GM18519 (cell line): ENCODE data around the gene THADA.
A peak's percentile ranks its signal among the peaks of the same experiment; 100 is the strongest.
"Not testable (repeated sequence)": the region's sequence is repeated elsewhere in the genome, so short reads cannot be mapped to it uniquely, and the experiment has no call there.

Experiments used
- ATAC-seq: cut with Tn5 transposase; IDR thresholded peaks from one replicate; pipeline ENCODE4 v1.9.1; 2021; ENCODE audit warnings: mild to moderate bottlenecking, moderate library complexity; ENCODE audit not compliant: unreplicated experiment, low FRiP score

THADA gene

DNA sequence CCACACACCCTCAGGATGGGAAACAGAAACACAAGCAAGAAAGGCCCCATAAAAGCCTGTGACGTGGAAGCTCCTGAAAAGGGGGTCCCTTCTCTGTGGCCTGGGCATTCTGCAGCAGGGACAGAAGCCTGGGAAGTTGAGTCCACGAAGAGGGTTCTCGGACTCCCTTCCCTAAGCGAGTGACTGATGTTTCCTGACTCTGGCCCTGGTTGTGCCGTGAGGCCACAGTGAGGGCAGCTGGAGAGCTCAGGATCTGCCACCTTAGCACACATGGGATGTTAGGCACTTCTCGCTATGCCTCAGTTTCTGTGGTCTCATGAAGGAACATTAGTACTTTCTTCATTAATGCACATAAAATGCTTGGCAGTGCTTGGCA, 282.2 kb downstream of the THADA start:
- ATAC-seq = no peak

DNA sequence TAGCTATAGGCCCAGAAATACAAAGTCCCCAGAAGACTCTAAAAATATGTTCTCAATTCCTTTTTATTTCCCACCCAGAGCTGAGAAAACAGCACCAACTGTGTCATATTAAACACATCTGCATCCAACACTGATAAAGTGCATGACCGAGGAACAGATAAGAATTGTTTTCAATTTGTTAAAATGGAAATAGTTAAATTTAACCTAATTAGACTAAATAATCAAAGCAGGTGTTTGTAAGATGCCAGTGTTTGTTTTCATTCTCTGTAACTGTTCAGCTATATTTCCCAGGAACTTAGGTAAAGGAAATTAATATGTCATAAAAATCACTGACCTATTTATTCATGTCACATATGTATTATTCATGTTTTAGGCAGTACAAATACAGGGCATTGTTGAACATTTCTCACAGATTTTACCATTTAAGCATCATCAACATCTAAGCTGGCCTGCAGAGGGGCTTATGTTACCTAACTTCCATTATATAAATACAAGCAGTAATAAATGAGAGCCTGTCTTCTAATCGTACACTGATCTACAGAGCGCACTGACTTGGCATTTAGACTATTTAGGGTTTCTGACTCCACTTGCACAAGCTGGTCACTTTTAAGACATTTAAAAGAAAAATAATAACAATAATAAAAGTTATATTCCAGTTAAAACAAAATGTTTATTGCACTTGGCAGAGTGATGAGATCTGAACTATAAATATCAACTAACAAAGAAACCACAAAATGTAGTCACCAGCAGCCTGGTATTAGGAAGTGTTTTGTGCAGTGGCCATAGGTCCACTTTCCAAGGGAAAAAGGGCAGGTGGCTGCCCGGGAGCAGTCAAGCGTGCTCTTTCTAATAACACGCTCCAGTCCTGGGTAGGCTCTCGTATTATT, 282.8 kb downstream of the THADA start:
- ATAC-seq = no peak

DNA sequence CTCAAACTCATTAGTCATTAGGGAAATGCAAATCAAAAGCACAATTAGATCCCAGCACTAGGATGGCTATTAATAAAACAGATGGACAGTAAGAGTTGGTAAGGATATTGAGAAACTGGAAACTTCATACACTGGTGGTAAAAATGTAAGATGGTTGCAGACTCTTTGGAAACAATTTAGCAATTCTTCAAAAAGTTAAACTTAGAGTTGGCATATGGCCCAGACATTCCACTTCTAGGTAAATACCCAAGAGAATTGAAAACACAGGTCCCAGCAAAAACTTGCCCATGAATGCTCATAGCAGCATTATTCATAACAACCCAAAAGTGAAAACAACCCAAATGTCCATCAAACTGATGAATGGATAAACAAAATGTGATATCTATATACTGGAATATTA, 284.6 kb downstream of the THADA start:
- ATAC-seq = no peak

DNA sequence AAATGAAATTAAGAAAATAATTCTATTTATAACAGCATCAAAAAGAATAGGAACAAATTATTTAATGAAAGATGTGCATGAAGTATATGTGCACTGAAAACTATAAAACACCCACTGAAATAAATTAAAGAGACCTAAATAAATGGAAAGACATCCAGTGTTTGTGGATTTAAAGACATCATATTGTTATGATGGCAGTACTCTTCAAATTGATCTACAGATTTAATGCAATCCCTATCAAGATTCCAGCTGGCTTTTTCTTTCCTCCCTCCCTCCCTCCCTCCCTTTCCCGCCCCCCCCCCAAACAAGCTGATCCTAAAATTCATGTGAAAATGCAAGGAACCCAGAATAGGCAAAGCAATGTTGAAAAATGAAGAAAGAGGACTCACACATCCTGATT, 285.9 kb downstream of the THADA start:
- ATAC-seq = no peak

GRCh38 chr2:43307973-43308372, 287.9 kb downstream of the THADA start:
- no peak for ATAC-seq

- ATAC-seq = no peak
These were observed 288.8 kb downstream of the THADA start for GRCh38 chr2:43307046-43307445.

GRCh38 chr2:43306197-43306596, 289.6 kb downstream of the THADA start:
- ATAC-seq = no peak

- ATAC-seq = no peak
These were observed 290.3 kb downstream of the THADA start for GRCh38 chr2:43305517-43305916.

GRCh38 chr2:43305012-43305411, 290.8 kb downstream of the THADA start:
- no peak for ATAC-seq

DNA sequence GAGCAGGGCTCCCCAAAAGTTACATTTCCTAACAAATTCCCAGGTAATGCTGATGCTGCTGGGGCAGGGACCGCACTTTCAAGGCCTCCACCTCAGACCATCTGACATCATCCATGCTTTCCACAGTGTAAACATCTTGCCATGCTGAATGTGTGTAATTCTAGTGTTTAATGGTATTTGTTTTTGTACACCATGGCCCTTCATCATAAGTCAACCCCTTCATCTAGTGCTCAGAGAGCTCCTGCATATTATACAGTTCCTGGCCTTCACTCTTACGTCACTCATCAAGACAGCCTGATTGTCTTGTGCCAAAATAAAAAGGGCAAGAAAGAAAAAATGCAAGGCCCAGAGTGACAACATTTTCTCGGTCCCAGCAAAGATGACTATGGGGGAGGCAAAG, 291.9 kb downstream of the THADA start:
- no peak for ATAC-seq

GRCh38 chr2:43302961-43303494, 292.8 kb downstream of the THADA start:
- ATAC-seq = no peak

GRCh38 chr2:43302182-43302960, 293.5 kb downstream of the THADA start:
- no peak for ATAC-seq

GRCh38 chr2:43300781-43301583, 294.9 kb downstream of the THADA start:
- ATAC-seq = no peak

- no peak for ATAC-seq
These were observed 295.6 kb downstream of the THADA start for GRCh38 chr2:43300222-43300621.

DNA sequence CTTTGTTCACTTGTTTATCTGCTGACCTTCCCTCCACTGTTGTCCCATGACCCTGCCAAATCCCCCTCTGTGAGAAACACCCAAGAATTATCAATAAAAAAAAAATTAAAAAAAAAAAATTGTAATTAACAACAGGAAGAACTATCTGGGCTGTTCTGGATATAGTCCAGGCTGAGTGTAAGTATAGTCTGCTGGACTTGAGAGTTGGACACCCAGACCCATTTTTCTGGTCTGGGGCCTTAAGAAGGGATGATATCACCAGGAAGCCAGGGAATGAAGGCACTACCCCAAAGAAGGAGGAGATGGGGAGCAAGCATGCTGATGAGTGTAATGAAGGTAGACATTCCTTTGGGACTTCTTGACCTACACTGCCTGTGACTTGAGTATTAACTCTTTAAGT, 297.3 kb downstream of the THADA start:
- no peak for ATAC-seq

DNA sequence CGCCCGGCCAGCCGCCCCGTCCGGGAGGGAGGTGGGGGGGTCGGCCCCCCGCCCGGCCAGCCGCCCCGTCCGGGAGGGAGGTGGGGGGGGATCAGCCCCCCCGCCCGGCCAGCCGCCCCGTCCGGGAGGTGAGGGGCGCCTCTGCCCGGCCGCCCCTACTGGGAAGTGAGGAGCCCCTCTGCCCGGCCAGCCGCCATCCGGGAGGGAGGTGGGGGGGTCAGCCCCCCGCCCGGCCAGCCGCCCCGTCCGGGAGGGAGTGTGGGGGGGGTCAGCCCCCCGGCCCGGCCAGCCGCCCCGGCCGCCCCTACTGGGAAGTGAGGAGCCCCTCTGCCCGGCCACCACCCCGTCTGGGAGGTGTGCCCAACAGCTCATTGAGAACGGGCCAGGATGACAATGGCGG, 298.1 kb downstream of the THADA start:
- not testable (repeated sequence) for ATAC-seq

DNA sequence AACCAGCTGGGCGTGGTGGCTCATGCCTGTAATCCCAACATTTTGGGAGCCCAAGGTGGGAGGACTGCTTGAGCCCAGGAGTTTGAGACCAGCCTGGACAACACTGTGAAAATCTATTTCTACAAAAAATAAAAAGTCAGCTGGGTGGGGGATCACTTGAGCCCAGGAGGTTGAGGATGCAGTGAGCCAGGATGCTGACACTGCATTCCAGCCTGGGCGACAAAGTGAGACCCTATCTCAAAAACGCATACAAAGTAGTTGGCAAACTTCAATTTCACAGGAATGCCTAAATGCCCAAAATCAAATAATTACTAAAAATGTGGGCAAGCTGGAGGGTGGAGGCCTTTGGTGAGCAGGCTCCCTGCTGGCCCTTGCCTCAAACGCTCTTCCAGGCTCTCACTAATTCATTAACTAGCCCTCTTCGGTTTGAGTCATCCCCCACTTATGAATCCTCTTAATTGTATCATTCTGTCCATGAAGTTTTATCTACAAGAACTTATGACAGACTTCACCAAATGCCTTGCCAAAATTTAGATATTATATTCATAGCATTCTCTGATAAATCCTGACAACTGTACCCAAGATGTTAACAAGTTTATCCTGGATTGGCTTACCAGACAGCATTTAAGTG, 300.8 kb downstream of the THADA start:
- no peak for ATAC-seq

DNA sequence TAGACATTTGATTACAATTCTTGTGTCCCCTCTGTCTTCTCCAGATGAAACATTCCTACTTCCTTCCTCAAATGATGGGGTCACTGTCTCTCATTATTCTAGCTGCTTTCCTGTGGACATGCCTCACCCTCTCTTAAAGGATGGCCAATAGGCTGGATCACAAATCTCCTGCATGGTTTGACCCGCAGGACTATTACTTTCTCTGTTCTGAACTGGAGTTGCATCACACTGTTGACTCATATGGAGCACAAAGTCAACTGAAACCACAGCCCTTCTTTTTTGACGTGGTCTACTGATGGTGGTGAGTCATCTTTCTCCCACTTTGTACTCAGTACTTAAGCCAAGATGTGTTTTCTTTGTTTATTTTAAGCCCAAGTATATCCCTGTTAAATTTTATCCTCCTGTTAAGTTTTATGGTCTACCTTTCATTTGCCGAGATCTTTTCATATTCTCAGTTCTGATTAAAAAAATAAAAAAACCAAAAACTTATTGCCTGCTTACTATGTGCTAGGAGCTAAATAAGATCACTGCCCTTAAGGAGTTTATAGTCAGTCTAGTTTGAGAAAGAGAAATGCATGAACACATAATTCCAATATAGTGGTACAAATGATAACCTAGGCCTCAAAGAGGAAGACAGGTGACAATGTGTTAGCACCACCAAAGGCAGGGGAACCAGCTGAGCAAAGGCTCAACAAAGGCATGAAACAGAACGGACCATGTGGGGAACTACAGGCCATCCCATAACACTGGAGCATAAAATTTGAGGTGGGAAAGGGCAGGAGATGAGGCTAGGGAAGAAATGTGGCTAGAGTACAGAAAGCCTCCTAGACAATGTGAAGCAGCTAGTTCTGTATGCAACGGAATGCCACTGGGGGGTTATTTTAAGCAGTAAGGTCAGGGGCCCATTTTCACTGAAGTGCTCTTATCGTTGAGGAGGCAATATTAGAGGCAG, 301.8 kb downstream of the THADA start:
- peak; percentile 98 for ATAC-seq
